Astrocyte (in vitro differentiated cells and primary cell): Measurements from ENCODE around the gene TMEM235. TPM values are rescaled to one million over a fixed set of nuclear protein-coding genes. Genes with fewer than 3 reads are reported as not detected.

Source experiments
- DNase-seq: peaks from one replicate; pipeline ENCODE4 v3.0.0-alpha.2; 2010; ENCODE audit warnings: low read depth
- FAIRE-seq: peaks from 2 replicates; lab custom pipeline; 2011; peaks lifted over from hg19 to GRCh38; lab: Jason Lieb, UNC
- H2AFZ ChIP-seq: 2 replicates; pipeline ENCODE4 v1.6.0; 2012; ENCODE audit warnings: low read depth, low read length, inconsistent platforms
- H3K27ac ChIP-seq: 2 replicates; pipeline ENCODE4 v1.5.1; 2011; ENCODE audit warnings: low read depth, low read length, inconsistent platforms
- H3K27me3 ChIP-seq: 2 replicates; pipeline ENCODE4 v1.6.0; 2011; ENCODE audit warnings: low read length, inconsistent platforms; ENCODE audit not compliant: insufficient read depth
- H3K36me3 ChIP-seq: 2 replicates; pipeline ENCODE4 v1.5.1; 2011; ENCODE audit warnings: low read length, inconsistent platforms; ENCODE audit not compliant: insufficient read depth
- H3K4me1 ChIP-seq: 2 replicates; pipeline ENCODE4 v1.5.1; 2011; ENCODE audit warnings: low read length, inconsistent platforms; ENCODE audit not compliant: insufficient read depth
- H3K4me2 ChIP-seq: 2 replicates; pipeline ENCODE4 v1.6.0; 2012; ENCODE audit warnings: low read length, inconsistent platforms
- H3K4me3 ChIP-seq: 2 replicates; pipeline ENCODE4 v1.5.1; 2011; ENCODE audit warnings: low read depth, mild to moderate bottlenecking, low read length, inconsistent platforms; ENCODE audit not compliant: insufficient read depth
- H3K79me2 ChIP-seq: 2 replicates; pipeline ENCODE4 v1.6.0; 2012; ENCODE audit warnings: mild to moderate bottlenecking, low read length, inconsistent platforms; ENCODE audit not compliant: insufficient read depth
- H3K9ac ChIP-seq: 2 replicates; pipeline ENCODE4 v1.6.0; 2012; ENCODE audit warnings: mild to moderate bottlenecking, low read length, inconsistent platforms
- H3K9me3 ChIP-seq: 2 replicates; pipeline ENCODE4 v1.5.1; 2012; ENCODE audit warnings: low read depth, mild to moderate bottlenecking, low read length, inconsistent platforms; ENCODE audit not compliant: insufficient read depth
- H4K20me1 ChIP-seq: 2 replicates; pipeline ENCODE4 v1.6.0; 2012; ENCODE audit warnings: low read length, inconsistent platforms; ENCODE audit not compliant: insufficient read depth
- H3K27ac Mint-ChIP-seq: one replicate; pipeline ENCODE4 v1.8.0; 2021; ENCODE audit warnings: mild to moderate bottlenecking, mixed read lengths; ENCODE audit not compliant: unreplicated experiment
- H3K27me3 Mint-ChIP-seq: one replicate; pipeline ENCODE4 v1.8.0; 2021; ENCODE audit warnings: low read depth, mixed read lengths; ENCODE audit not compliant: unreplicated experiment
- H3K36me3 Mint-ChIP-seq: one replicate; pipeline ENCODE4 v1.8.0; 2021; ENCODE audit warnings: low read depth, mixed read lengths; ENCODE audit not compliant: unreplicated experiment
- H3K4me1 Mint-ChIP-seq: one replicate; pipeline ENCODE4 v1.8.0; 2021; ENCODE audit warnings: low read depth, mixed read lengths; ENCODE audit not compliant: unreplicated experiment
- H3K4me3 Mint-ChIP-seq: one replicate; pipeline ENCODE4 v1.8.0; 2021; ENCODE audit warnings: mild to moderate bottlenecking, moderate library complexity, mixed read lengths; ENCODE audit not compliant: unreplicated experiment
- H3K9me3 Mint-ChIP-seq: one replicate; pipeline ENCODE4 v1.8.0; 2021; ENCODE audit warnings: mild to moderate bottlenecking, mixed read lengths; ENCODE audit not compliant: unreplicated experiment
- EZH2 ChIP-seq: IDR thresholded peaks from 2 replicates; pipeline ENCODE4 v1.6.1; 2012; ENCODE audit warnings: mild to moderate bottlenecking, low read length, inconsistent platforms; ENCODE audit not compliant: insufficient read depth
- total RNA-seq: library from RNA; stranded (reverse); gene quantifications from 2 replicates; pipeline ENCODE4 v1.2.1, GENCODE V29; 2021
- TF ChIP-seq, protein P1 (sequence below): IDR thresholded peaks from 2 replicates; pipeline ENCODE4 v1.5.1; 2011; ENCODE audit warnings: low read depth, mild to moderate bottlenecking, inconsistent platforms, low read length, moderate library complexity; ENCODE audit not compliant: insufficient read depth

Gene TMEM235
- total RNA-seq, 1 donor from 2014 or later: not detected

- no peaks in the 10 kb centered on the region for H3K9me3 ChIP-seq
- TF ChIP-seq, protein P1, sequence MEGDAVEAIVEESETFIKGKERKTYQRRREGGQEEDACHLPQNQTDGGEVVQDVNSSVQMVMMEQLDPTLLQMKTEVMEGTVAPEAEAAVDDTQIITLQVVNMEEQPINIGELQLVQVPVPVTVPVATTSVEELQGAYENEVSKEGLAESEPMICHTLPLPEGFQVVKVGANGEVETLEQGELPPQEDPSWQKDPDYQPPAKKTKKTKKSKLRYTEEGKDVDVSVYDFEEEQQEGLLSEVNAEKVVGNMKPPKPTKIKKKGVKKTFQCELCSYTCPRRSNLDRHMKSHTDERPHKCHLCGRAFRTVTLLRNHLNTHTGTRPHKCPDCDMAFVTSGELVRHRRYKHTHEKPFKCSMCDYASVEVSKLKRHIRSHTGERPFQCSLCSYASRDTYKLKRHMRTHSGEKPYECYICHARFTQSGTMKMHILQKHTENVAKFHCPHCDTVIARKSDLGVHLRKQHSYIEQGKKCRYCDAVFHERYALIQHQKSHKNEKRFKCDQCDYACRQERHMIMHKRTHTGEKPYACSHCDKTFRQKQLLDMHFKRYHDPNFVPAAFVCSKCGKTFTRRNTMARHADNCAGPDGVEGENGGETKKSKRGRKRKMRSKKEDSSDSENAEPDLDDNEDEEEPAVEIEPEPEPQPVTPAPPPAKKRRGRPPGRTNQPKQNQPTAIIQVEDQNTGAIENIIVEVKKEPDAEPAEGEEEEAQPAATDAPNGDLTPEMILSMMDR: no peak
- Mint-ChIP-seq H3K4me1 (peaks cover 8% of the 10 kb centered on the region), H3K4me3 (no peak overlapping the region), H3K27ac (no peak overlapping the region), H3K27me3 (peaks cover 14% of the 10 kb centered on the region), H3K9me3 (no peaks in the 10 kb centered on the region), H3K36me3 (no peaks in the 10 kb centered on the region)
- H3K79me2 ChIP-seq: no peaks in the 10 kb centered on the region
- no peak overlapping the region for H3K4me2 ChIP-seq
- H3K36me3 ChIP-seq: no peaks in the 10 kb centered on the region
- DNase-seq (no peak), FAIRE-seq (no peak)
- no peak overlapping the region for H3K27ac ChIP-seq
- H3K4me1 ChIP-seq: no peaks in the 10 kb centered on the region
- peaks cover 5% of the 10 kb centered on the region for H3K27me3 ChIP-seq
- no peaks in the 10 kb centered on the region for H4K20me1 ChIP-seq
- no peak overlapping the region for H3K4me3 ChIP-seq
- no peak overlapping the region for H3K9ac ChIP-seq
- no peak overlapping the region for H2AFZ ChIP-seq
These were observed 44.9 kb downstream of the TMEM235 start for GRCh38 chr17:78276098-78276887.

DNA sequence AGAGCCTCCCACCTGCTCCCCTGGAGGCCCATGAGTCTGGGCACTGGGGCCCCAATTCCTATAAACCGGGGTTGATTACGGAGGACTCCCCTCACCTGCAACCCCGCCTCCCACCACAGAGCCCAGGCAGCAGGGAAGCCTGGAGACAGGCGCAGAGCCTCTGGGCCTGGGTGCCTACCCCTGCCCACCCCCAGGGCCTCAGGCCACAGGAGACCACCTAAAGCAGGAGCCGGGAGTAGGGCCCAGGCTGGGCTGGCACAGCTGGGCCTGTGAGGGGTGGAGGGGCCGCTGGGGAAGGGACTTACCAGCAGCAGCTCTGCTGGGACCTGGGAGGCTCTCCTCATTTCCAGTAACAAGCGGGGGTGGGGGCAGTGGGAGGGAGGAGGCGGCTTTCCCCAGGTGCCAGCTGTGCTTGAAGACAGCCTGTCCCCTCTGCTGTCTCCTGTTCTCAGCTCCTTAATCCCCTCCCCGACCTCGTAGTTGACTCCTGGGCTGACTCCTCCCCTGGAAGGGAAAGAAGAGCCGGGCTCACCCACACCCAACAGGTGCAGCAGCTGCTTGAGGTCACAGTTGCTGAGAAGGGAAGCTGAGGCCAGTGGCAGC, 46.8 kb downstream of the TMEM235 start:
- no peaks in the 10 kb centered on the region for H4K20me1 ChIP-seq
- H3K4me2 ChIP-seq: no peak overlapping the region
- Mint-ChIP-seq H3K27ac (no peak overlapping the region), H3K9me3 (no peaks in the 10 kb centered on the region), H3K4me1 (no peaks in the 10 kb centered on the region), H3K4me3 (no peak overlapping the region), H3K27me3 (peaks cover 14% of the 10 kb centered on the region), H3K36me3 (no peaks in the 10 kb centered on the region)
- no peak overlapping the region for H3K27ac ChIP-seq
- DNase-seq: no peak
- no peaks in the 10 kb centered on the region for H3K4me1 ChIP-seq
- no peak for FAIRE-seq
- no peak for TF ChIP-seq EZH2
- TF ChIP-seq, protein P1: no peak
- H3K9me3 ChIP-seq: no peaks in the 10 kb centered on the region
- no peaks in the 10 kb centered on the region for H3K27me3 ChIP-seq
- no peaks in the 10 kb centered on the region for H3K79me2 ChIP-seq
- H2AFZ ChIP-seq: no peak overlapping the region
- H3K4me3 ChIP-seq: no peak overlapping the region
- no peaks in the 10 kb centered on the region for H3K36me3 ChIP-seq
- no peak overlapping the region for H3K9ac ChIP-seq
